ENCODE results near the gene NME7.

Gene NME7

DNA sequence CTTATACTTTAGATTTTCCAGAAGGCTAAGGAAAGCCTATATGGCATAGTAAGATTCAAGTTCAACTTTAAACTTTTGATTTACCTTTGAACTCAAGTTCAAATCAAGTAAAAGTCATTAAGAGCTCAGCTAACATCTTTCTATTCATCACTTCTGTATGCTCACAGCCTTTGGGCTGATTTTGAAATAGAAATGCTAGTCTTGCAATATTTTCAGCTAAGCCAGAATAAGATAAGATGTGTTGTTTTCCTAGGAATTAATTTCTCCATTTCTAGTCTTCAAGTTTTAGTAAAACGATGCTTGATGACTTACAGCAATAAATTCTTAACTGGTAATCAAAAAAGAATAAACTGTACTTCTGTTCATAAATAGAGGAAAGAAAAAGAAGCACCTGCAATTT lies 225.5 kb downstream of the NME7 start (continued):
- no peak for TF ChIP-seq KLF10 (tag by site-specific recombination; IDR thresholded peaks at IDR 0.05)

DNA sequence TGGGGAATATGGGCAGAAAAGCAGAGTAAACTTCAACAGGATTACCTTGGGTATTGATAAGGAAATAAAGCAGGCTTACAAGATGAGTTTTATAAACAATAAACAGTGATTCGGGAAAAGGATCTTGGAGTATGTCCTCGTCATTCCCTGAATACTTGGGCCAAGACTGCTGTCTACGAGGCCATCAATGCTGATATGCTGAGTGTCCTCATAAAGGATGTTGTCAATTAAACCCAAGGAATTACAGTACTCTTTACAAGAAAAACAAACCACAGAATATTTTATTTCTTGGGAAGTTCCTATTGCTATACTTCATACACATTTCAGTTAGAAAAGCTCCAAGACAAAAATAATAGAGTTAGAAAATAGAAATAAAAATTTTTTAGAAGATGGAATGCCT lies 226.2 kb downstream of the NME7 start:
- H3K36me3 ChIP-seq (ENCODE audit: control insufficient read depth in 2 of 2, insufficient read depth in 1 of 2, low read length in 2 of 2) = no peaks in the 10 kb centered on the region
- no peaks in the 10 kb centered on the region for H3K4me1 ChIP-seq (ENCODE audit: control insufficient read depth, insufficient read depth, low read length)
- H3K4me3 ChIP-seq (ENCODE audit: low read depth, low read length) = no peak overlapping the region
- CTCF ChIA-PET = interaction anchor here (0.8 to 1.3 kb wide), 2 partner anchors 33 to 207 kb away, joined by 4 to 5 read pairs; no protein-coding TSS in a partner anchor
- TF ChIP-seq, protein P1, sequence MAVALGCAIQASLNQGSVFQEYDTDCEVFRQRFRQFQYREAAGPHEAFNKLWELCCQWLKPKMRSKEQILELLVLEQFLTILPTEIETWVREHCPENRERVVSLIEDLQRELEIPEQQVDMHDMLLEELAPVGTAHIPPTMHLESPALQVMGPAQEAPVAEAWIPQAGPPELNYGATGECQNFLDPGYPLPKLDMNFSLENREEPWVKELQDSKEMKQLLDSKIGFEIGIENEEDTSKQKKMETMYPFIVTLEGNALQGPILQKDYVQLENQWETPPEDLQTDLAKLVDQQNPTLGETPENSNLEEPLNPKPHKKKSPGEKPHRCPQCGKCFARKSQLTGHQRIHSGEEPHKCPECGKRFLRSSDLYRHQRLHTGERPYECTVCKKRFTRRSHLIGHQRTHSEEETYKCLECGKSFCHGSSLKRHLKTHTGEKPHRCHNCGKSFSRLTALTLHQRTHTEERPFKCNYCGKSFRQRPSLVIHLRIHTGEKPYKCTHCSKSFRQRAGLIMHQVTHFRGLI (tag by site-specific recombination; IDR thresholded peaks at IDR 0.05) = no peak
- TF ChIP-seq, protein P2, sequence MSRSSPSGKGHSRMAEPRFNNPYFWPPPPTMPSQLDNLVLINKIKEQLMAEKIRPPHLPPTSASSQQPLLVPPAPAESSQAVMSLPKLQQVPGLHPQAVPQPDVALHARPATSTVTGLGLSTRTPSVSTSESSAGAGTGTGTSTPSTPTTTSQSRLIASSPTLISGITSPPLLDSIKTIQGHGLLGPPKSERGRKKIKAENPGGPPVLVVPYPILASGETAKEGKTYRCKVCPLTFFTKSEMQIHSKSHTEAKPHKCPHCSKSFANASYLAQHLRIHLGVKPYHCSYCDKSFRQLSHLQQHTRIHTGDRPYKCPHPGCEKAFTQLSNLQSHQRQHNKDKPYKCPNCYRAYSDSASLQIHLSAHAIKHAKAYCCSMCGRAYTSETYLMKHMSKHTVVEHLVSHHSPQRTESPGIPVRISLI (tag by site-specific recombination; IDR thresholded peaks at IDR 0.05) = no peak
- TF ChIP-seq ZNF747 (tag by site-specific recombination; IDR thresholded peaks at IDR 0.05) (no peak), MEIS1 (CRISPR knock-in tag; IDR thresholded peaks at IDR 0.05; ENCODE audit: borderline replicate concordance) (no peak), ZNF629 (tag by site-specific recombination; IDR thresholded peaks at IDR 0.05) (no peak)
- no peak overlapping the region for H3K27ac ChIP-seq (ENCODE audit: extremely low read depth, low read depth, low read length)
- POLR2A ChIA-PET = no interaction called here
- no peaks in the 10 kb centered on the region for H3K9me3 ChIP-seq (ENCODE audit: control insufficient read depth, insufficient read depth, low read depth, low read length)

DNA sequence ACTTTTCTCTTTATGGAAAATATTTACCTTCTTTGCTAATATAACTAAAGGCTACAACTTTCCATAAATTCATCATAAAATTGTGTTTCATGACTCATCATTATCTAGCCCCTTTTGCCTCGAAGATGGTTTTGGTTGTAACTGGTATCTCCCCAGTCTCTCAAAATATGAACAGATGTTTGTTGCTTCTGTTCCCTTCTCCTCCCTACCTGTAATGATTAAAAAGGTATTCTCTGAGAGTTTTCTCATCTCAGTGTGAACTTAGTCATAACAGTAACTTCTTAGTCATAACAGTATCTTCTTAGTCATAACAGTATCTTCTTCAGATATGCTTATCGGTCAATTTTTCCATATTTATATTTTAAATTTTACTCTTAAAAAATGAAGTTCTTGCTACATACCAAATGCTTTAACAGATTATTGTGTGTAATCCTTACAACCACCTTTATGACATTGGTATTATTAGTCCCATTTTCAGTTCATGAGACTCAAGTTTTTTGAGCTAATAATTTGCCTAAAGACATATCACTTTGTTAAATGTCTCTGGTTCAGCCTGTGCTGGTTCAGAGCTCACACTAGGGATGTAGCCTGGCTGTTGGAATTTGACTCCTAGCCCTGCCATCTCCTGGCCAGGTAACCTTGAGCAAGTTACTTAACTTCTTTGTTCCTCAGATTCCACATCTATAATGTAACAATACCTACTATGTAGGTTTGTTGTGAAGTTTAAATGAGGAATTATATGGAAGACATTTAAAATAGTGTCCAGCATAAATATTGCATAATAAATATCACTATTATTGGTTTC lies 228.5 kb downstream of the NME7 start:
- Histone ChIP-seq H3K4me1 (ENCODE audit: control insufficient read depth, insufficient read depth, low read length) (no peaks in the 10 kb centered on the region), H3K36me3 (ENCODE audit: control insufficient read depth in 2 of 2, insufficient read depth in 1 of 2, low read length in 2 of 2) (no peaks in the 10 kb centered on the region), H3K27ac (ENCODE audit: extremely low read depth, low read depth, low read length) (no peak overlapping the region), H3K9me3 (ENCODE audit: control insufficient read depth, insufficient read depth, low read depth, low read length) (no peaks in the 10 kb centered on the region), H3K4me3 (ENCODE audit: low read depth, low read length) (no peak overlapping the region)
- no peak for TF ChIP-seq YY2 (tag by site-specific recombination; IDR thresholded peaks at IDR 0.05)
- no peak for TF ChIP-seq SALL2 (tag by site-specific recombination; IDR thresholded peaks at IDR 0.05; ENCODE audit: borderline replicate concordance)
- no peak for TF ChIP-seq ZNF146 (tag by site-specific recombination; IDR thresholded peaks at IDR 0.05)
- TF ChIP-seq ZNF544 (tag by site-specific recombination; IDR thresholded peaks at IDR 0.05) = no peak
- TF ChIP-seq ZFP41 (tag by site-specific recombination; IDR thresholded peaks at IDR 0.05; ENCODE audit: borderline replicate concordance) = no peak
- POLR2A ChIA-PET = no interaction called here
- CTCF ChIA-PET = interaction anchor here (0.6 kb wide), 1 partner anchor 42 kb away, joined by 3 read pairs; no protein-coding TSS in a partner anchor

DNA sequence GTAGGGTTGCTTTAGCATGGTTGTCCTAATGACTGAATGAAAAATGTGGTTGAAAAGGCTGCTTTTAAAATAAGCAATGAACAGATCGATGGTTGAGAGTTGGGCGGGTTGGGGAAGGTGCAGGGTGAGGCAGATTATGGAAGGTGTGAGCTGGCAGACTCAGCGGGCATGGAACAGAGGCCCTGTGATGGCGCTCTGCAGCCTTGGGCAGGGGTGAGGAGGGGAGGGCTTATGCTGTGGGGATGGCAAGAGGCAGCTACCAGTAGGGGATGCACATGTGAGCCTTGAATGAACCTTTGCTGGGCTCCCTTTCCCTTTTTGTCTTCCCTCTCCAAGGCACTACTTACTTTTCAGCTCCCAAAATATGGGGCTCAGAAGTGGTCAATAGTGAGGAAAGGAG lies 230.2 kb downstream of the NME7 start:
- POLR2A ChIA-PET = no interaction called here
- Histone ChIP-seq H3K36me3 (ENCODE audit: control insufficient read depth in 2 of 2, insufficient read depth in 1 of 2, low read length in 2 of 2) (peaks cover 0 to 9% of the 10 kb centered on the region in 2 experiments; a peak in 1 of 3 replicates), H3K4me3 (ENCODE audit: low read depth, low read length) (no peak overlapping the region), H3K9me3 (ENCODE audit: control insufficient read depth, insufficient read depth, low read depth, low read length) (no peaks in the 10 kb centered on the region), H3K27ac (ENCODE audit: extremely low read depth, low read depth, low read length) (no peak overlapping the region), H3K4me1 (ENCODE audit: control insufficient read depth, insufficient read depth, low read length) (no peaks in the 10 kb centered on the region)
- CTCF ChIA-PET = interaction anchor here (0.7 kb wide), 1 partner anchor 28 kb away, joined by 3 read pairs; no protein-coding TSS in a partner anchor
- TF ChIP-seq ZNF23 (tag by site-specific recombination; IDR thresholded peaks at IDR 0.05; ENCODE audit: borderline replicate concordance) (no peak), ZNF302 (tag by site-specific recombination; IDR thresholded peaks at IDR 0.05; ENCODE audit: low read depth) (no peak), ZNF768 (tag by site-specific recombination; IDR thresholded peaks at IDR 0.05) (no peak), GLI2 (tag by site-specific recombination; IDR thresholded peaks at IDR 0.05; ENCODE audit: borderline replicate concordance, low read depth) (no peak), ZNF658 (tag by site-specific recombination; IDR thresholded peaks at IDR 0.05) (no peak), KLF7 (tag by site-specific recombination; IDR thresholded peaks at IDR 0.05; ENCODE audit: borderline replicate concordance) (no peak), ZNF555 (tag by site-specific recombination; conservative IDR thresholded peaks at IDR 0.05) (no peak), RBAK (tag by site-specific recombination; IDR thresholded peaks at IDR 0.05) (no peak), ZNF600 (tag by site-specific recombination; IDR thresholded peaks at IDR 0.05) (no peak), ZNF785 (tag by site-specific recombination; IDR thresholded peaks at IDR 0.05) (no peak)
- TF ChIP-seq, protein P3, sequence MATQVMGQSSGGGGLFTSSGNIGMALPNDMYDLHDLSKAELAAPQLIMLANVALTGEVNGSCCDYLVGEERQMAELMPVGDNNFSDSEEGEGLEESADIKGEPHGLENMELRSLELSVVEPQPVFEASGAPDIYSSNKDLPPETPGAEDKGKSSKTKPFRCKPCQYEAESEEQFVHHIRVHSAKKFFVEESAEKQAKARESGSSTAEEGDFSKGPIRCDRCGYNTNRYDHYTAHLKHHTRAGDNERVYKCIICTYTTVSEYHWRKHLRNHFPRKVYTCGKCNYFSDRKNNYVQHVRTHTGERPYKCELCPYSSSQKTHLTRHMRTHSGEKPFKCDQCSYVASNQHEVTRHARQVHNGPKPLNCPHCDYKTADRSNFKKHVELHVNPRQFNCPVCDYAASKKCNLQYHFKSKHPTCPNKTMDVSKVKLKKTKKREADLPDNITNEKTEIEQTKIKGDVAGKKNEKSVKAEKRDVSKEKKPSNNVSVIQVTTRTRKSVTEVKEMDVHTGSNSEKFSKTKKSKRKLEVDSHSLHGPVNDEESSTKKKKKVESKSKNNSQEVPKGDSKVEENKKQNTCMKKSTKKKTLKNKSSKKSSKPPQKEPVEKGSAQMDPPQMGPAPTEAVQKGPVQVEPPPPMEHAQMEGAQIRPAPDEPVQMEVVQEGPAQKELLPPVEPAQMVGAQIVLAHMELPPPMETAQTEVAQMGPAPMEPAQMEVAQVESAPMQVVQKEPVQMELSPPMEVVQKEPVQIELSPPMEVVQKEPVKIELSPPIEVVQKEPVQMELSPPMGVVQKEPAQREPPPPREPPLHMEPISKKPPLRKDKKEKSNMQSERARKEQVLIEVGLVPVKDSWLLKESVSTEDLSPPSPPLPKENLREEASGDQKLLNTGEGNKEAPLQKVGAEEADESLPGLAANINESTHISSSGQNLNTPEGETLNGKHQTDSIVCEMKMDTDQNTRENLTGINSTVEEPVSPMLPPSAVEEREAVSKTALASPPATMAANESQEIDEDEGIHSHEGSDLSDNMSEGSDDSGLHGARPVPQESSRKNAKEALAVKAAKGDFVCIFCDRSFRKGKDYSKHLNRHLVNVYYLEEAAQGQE (tag by site-specific recombination; IDR thresholded peaks at IDR 0.05) = no peak

Data from HEK293 (cell line).